GM18867 (cell line): ENCODE measurements around the gene KANK2.
"Not testable (repeated sequence)": the region's sequence is repeated elsewhere in the genome, so short reads cannot be mapped to it uniquely, and the experiment has no call there.

Source experiments
- ATAC-seq: cut with Tn5 transposase; IDR thresholded peaks from one replicate; pipeline ENCODE4 v1.9.1; 2021; ENCODE audit warnings: mild to moderate bottlenecking, moderate library complexity; ENCODE audit not compliant: unreplicated experiment

KANK2 gene

DNA sequence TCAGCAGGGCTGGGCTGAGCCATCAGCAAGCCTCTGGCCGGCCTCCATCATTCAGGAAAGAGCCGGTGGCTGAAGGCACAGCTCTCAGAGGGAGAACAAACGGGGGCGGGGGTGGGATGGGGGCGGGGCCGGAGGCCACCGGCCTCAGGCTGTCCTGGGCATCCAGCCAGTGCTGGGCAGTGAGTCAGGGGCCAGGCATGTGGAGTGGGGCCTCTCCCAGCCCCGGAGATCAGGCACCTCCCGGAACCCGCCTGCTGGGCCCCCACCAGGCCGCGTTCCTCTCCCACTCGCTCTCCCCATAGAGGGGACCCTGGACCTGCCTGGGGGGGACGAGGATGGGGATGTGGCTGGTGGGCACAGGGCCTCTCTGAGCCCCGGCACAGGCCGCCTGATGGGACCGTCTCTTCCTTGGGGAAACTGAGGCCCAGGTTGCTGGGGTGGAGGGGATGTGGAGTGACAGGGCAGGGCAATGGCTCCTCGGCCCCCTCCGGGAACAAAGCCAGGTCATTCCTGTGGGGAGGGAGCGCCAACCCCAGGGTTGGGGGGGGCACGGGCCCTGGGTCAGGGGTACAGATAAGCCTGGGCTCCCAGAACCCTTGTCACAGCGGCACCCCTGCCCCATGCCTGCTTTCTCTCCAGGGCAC is 54.7 kb downstream of the KANK2 start:
- ATAC-seq = no peak

DNA sequence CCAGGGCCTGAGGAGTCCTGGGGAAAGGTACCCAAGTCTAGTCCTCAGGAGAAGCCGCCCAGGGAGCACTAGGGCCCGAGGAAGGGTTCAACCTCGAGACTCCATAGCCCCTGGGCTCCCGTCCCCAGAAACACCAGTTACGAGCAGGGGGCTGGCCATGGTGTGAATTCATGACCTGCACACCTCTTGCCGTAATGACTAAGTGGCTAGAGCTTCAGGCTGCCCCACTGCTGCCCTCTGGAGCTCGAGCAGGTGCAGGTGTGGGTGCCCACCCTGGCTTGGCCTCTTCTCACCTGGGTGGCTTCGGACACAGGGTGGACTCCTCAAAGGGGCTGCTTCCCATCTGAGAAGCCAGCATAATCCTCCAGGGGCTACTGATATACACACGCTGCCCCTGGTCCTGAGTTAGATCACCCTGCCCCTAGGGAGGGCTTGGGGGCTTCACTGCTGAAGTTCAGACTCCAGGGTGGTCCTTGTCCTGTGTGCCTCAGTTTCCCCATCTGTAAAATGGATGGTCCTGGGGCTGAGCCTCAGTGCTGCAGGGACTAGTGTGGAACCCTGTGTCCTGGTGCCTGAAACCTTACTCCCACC is 55.3 kb downstream of the KANK2 start:
- ATAC-seq = no peak

DNA sequence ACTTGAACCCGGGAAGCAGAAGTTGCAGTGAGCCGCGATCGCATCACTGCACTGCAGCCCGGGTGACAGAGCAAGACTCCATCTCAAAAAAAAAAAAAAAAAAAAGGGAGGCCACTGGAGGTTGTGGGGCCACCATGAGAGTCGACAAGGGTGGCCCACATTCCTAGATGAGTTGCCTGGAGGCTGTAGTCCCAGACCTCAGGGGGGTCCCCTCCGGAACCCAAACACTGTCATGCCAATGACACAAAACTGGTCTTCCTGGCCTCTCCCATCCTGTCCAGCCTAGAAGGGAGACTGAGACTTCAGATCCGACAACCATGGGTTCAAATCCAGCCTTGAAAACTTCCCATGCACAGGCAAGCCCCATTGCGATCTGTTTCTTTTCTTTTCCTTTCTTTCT is 56.4 kb downstream of the KANK2 start:
- ATAC-seq = no peak

DNA sequence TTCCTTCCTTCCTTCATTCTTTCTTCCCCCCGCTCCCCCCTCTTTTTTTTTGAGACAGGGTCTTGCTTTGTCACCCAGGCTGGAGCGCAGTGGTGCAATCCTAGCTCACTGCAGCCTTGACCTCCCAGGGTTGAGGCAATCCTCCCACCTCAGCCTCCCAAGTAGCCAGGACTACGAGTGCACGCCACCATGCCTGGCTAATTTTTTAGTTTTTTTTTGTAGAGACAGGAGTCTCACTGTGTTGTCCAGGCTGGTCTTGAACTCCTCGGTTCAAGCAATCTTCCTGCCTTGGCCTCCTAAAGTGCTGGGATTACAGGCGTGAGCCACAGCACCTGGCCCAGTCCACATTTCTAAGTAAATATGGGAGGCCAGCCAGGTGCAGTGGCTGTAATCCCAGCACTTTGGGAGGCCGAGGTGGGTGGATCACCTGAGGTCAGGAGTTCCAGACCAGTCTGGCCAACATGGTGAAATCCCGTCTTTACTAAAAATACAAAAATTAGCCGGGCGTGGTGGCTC is 57.3 kb downstream of the KANK2 start:
- ATAC-seq = not testable (repeated sequence)

DNA sequence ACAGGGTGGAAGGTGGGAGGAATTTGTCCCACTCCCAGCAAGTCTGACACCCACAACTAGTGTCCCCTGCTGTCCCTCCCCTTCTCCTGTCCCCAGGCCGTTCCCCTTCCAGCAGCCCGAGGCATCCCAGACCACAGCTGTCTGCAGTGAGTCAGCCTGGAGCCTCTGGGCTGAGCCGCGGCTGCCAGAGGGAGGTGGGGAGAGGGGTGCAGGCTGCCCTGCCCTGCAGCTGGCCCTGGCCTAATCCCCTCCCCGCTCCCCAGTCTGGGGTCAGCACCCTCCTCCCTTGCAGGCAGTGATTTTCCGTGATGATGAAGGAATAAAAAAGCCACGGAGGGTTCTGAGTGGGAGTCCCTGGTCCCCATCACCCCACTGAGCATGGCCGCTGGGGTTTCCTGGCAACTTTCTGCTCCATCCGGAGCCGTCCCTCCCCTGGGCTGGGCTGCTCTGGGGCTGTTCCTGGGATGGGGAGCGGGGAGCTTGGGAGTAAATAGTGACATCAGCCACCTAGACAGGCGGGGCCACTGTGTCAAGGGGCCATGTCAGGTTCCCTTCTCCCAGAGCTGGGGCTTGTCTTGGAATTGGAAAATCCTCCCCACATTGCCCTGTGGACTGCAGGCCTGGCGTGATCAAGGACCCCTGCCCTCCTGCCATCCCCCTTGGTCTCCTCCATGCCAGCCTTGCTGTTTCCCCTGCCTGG is 58.6 kb downstream of the KANK2 start:
- ATAC-seq = no peak

DNA sequence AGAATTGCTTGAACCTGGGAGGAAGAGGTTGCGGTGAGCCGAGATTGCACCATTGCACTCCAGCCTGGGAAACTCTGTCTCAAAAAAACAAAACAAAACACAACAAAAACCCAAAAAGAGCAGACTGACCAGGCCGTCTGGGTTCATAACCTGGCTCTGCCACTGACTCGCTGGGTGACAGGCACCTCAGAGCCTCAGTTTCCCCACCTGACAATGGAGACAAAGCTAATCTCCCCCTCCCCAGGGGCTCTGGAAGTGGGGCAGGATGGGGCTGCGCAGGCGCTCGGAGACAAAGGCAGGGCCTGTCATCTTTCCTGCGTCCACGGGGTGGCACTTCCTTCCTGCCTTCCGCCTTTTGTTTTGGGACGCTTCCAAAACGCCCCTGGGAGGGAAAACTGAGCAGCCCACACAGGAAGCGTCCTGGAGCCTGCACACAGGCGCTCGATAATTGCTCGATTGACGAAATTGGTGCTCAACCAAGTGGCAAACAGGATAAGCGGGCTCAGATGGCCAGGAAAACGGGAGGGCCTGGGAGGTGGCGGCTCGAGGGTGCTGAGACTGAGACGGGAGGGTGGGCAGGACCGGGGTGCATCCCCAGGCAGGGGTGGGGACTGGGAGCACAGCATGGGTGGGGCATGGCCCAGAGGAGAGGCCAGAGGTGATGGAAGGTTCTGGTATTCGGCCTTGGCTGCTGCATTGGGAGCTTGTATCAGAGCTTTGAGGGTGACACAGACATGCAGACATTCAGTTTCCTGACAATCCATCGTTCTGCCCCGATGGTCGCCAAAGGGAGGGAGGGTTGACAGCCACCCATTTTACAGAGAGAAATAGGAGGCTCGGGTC is 59.6 kb downstream of the KANK2 start:
- no peak for ATAC-seq

DNA sequence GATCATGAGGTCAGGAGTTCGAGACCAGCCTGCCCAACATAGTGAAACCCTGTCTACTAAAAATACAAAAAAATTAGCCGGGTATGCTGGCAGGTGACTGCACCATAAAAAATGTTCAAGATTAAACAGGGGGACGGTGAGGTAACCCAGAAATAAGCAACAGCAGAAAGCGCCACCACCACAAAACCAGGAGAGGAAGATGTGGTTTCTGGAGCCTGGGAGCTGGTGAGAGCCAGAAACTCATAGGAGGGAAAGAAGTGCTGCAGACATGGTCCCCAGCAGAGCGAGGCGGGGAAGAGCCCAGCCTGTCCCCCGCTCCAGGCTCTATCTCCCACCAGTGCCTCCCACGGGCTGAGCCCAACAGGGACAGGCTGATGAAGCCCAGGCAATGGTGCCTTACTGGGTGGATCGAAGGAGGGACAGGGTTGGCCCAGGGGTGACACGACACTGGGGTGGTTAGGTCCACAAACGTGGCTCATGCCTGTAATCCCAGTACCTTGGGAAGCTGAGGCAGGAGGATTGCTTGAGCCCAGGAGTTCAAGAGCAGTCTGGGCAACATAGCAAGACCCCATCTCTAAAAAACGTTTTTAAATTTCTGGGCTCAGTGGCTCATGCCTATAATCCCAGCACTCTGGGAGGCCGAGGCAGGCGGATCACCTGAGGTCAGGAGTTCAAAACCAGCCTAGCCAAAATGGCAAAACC is 60.8 kb downstream of the KANK2 start:
- ATAC-seq = no peak

DNA sequence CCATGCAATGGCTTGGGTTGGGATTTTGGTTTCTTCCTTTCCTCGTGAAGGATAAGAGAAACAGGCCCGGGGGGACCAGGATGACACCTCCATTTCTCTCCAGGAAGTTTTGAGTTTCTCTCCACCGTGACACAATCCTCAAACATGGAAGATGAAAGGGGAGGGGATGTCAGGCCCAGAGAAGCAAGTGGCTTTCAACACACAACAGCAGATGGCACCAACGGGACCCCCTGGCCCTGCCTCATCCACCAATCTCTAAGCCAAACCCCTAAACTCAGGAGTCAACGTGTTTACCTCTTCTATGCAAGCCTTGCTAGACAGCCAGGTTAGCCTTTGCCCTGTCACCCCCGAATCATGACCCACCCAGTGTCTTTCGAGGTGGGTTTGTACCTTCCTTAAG is 65.9 kb downstream of the KANK2 start:
- ATAC-seq = no peak

DNA sequence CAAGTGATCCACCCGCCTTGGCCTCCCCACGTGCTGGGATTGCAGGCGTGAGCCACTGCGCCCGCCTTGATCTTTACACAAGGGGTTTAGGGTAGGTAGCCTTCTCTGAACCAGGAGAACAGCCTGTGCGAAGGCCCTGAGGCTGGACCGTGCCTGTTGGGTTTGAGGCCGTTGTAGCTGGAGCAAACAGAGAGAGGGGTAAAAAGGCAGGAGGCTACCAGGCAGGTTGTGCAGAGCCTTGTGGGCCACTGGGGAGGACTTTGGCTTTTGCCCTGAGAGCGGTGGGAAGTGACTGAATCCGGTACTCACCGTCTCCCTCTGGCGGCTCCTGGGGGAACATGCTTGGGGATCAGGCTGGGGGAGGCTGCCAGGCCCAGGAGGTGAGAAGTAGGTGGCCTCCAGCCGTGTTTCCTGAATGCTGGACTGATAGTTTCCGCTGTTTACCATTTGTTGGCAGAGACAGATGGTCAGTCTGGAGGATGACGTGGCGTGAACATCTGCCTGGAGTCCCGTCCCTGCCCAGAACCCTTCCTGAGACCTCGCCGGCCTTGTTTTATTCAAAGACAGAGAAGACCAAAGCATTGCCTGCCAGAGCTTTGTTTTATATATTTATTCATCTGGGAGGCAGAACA is 66.4 kb downstream of the KANK2 start:
- ATAC-seq = no peak

DNA sequence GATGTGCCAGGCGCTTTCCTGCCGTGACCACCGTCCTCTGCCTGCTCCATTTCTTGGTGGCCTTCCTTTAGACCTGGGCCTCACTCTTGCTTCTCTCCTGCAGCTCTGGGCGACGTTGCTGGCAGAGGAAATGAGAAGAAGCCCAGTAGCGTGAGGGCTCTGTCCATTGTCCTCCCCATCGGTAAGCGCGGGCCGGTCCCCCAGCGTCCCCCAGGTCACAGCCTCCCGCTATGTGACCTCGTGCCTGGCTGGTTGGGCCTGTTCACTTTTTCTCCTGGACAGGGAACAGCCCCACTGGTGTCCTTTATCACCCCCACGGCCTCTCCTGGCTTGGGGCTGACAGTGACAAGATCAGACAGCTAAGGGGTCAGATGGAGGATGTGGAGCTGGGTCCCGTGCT is 69.4 kb downstream of the KANK2 start:
- ATAC-seq = no peak

DNA sequence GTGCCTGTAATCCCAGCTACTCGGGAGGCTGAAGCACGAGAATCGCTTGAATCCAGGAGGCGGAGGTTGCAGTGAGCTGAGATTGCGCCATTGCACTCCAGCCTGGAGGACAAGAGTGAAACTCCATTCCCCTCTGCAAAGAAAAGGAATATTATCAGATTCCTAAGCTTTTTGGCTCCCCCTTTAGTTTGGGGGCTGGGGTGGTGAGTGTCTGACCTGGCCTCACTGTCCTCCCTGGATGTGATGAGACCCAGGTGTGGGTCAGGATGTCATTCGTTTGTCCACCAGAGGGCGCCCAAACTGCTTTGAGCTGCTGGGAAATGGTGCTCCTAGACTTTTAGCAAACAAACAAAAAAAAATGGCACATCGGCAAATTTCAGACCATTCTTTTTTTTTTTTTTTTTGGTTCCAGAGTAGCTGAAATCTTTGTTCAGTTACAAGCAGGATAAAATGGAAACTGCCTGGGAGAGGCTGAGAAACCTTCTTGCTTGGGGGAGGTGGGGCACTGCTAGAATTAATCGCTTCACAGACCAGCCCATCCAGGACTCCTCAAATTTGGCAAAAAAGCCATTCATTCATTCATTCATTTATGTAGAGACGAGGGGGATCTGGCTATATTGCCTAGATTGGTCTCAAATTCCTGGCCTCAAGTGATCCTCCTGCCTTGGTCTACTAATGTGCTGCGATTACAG is 71.2 kb downstream of the KANK2 start:
- no peak for ATAC-seq

DNA sequence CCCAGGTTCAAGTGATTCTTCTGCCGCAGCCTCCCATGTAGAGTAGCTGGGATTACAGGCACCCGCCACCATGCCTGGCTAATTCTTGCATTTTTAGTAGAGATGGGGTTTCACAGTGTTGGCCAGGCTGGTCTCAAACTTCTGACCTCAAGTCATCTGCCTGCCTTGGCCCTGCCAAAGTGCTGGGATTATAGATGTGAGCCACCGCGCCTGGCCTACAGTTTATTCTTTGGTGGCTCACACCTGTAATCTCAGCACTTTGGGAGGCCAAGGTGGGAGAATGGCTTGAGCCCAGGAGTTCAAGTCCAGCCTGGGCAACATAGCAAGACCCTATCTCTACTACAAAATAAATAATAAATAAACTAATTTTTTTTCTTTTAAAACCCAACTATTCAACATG is 73.2 kb downstream of the KANK2 start:
- ATAC-seq = not testable (repeated sequence)

DNA sequence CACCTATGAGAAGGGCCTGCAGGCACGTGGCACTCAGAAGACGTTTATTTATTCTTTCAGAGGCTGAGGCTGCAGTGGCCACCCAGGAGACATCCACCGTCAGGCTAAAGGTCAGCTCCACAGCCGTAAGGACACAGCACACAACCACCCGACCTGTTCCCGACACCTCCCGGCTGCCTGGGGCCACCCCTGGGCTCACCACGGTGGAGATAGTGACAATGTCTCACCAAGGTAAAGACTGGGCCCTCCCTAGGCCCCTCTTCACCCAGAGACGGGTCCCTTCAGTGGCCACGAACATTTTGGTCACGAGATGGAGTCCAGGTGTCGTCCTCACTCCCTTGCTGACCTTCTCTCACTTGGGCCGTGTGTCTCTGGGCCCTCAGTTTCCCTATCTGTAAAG is 74.2 kb downstream of the KANK2 start:
- no peak for ATAC-seq

DNA sequence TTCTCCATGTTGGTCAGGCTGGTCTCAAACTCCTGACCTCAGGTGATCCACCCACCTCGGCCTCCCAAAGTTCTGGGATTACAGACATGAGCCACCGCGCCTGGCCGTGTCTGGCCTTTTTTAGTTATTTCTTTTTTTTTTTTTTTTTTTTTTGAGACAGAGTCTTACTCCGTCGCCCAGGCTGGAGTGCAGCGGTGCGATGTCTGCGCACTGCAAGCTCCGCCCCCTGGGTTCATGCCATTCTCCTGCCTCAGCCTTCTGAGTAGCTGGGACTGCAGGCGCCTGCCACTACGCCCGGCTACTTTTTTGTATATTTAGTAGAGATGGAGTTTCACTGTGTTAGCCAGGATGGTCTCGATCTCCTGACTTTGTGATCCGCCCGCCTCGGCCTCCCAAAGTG is 75.4 kb downstream of the KANK2 start:
- ATAC-seq = not testable (repeated sequence)

DNA sequence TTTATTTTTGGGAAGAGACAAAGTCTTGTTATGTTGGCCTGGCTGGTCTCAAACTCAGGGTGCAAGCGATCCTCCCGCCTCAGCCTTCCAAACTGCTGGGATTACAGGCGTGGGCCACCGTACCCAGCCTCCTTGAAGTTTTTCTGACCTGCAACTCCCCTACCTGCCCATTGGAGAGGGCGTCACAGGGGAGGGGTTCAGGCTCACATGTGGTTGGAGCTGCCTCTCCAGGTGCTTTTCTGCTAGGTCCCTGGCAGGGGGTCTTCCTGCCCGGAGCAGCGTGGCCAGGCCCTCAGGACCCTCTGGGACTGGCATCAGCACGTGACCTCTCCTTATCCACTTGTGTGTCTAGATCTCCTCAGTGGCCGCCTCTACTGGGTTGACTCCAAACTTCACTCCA is 80.8 kb downstream of the KANK2 start:
- ATAC-seq = no peak

DNA sequence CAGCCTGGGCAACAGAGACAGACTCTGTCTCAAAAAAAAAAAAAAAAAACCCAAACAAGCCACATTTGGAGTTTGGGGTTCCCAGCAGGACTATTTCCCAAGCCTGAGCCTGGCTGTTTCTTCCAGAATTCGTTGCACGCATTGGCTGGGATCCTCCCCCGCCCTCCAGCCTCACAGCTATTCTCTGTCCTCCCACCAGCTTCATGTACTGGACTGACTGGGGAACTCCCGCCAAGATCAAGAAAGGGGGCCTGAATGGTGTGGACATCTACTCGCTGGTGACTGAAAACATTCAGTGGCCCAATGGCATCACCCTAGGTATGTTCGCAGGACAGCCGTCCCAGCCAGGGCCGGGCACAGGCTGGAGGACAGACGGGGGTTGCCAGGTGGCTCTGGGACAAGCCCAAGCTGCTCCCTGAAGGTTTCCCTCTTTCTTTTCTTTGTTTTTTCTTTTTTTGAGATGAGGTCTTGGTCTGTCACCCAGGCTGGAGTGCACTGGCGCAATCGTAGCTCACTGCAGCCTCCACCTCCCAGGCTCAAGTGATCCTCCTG is 81.4 kb downstream of the KANK2 start:
- no peak for ATAC-seq

DNA sequence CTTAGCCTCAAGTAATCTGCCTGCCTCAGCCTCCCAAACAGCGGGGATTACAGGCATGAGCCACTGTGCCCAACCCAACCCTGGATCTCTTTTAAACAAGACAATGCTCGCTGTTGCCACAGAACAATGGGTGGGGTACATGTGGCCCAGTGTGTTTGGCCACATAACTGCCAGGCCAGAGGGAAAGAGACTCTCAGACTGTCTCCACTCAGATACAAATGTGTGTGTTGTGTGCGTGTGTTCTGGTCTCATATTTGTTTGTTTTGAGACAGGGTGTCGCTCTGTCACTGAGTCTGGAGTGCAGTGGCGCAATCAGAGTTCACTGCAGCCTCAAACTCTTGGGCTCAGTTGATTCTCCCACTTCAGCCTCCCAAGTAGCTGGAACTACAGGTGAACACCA is 82.3 kb downstream of the KANK2 start:
- no peak for ATAC-seq
